Liver (tissue), 9 donors: ENCODE measurements around the gene SMCO3. TPM values are rescaled to one million over a fixed set of nuclear protein-coding genes. Genes with fewer than 3 reads are reported as not detected.

Experiments used
- DNase-seq: peaks from one replicate; pipeline ENCODE4 v3.0.0-alpha.2; 2017; ENCODE audit warnings: low spot score
- H3K27ac ChIP-seq, 2 donors: one replicate each; pipeline ENCODE4 v1.7.0; 2013; ENCODE audit warnings: inconsistent platforms in 2 of 2, low read length in 2 of 2, control low read depth in 1 of 2, low read depth in 1 of 2, mild to moderate bottlenecking in 1 of 2
- H3K27me3 ChIP-seq, 4 donors: one replicate each; pipeline versions ENCODE4 v1.6.1 to v1.7.0; 2013; ENCODE audit warnings: low read length in 3 of 4, inconsistent platforms in 1 of 4, mild to moderate bottlenecking in 1 of 4, moderate library complexity in 1 of 4; ENCODE audit not compliant: control insufficient read depth in 4 of 4, insufficient read depth in 4 of 4
- H3K36me3 ChIP-seq, 4 donors: one replicate each; pipeline versions ENCODE4 v1.6.1 to v1.7.0; 2013; ENCODE audit warnings: low read length in 3 of 4, mild to moderate bottlenecking in 3 of 4, low read depth in 1 of 4, moderate library complexity in 1 of 4; ENCODE audit not compliant: control insufficient read depth in 4 of 4, insufficient read depth in 3 of 4
- H3K4me1 ChIP-seq, 4 donors: one replicate each; pipeline versions ENCODE4 v1.6.1 to v1.7.0; 2013; ENCODE audit warnings: low read length in 3 of 4, mild to moderate bottlenecking in 3 of 4, moderate library complexity in 1 of 4; ENCODE audit not compliant: control insufficient read depth in 4 of 4, insufficient read depth in 4 of 4
- H3K4me3 ChIP-seq, 3 donors: one replicate each; pipeline versions ENCODE4 v1.6.1 to v1.7.0; 2013; ENCODE audit warnings: low read length in 3 of 3, control low read depth in 1 of 3, low read depth in 1 of 3, mild to moderate bottlenecking in 1 of 3
- H3K9ac ChIP-seq, 2 donors: one replicate each; pipeline ENCODE4 v1.7.0; 2013; ENCODE audit warnings: low read length in 2 of 2, mild to moderate bottlenecking in 2 of 2, moderate library complexity in 2 of 2, control low read depth in 1 of 2, low read depth in 1 of 2
- H3K9me3 ChIP-seq, 4 donors: one replicate each; pipeline versions ENCODE4 v1.6.1 to v1.7.0; 2013; ENCODE audit warnings: low read length in 3 of 4; ENCODE audit not compliant: control insufficient read depth in 4 of 4
- EGR1 ChIP-seq, 2 donors: IDR thresholded peaks; 2 replicates each; pipeline ENCODE4 v1.6.1; 2016 to 2018; ENCODE audit warnings: antibody characterized with exemption in 2 of 2, low read depth in 2 of 2
- FOXA1 ChIP-seq: IDR thresholded peaks from 2 replicates; pipeline ENCODE4 v1.6.1; 2016; ENCODE audit warnings: antibody characterized with exemption
- HNF4A ChIP-seq, 2 donors: conservative IDR thresholded peaks; 2 replicates each; pipeline ENCODE4 v1.6.1; 2016; ENCODE audit warnings: antibody characterized with exemption in 2 of 2, mild to moderate bottlenecking in 2 of 2
- HNF4G ChIP-seq: IDR thresholded peaks from 2 replicates; pipeline ENCODE4 v1.6.1; 2016; ENCODE audit warnings: antibody characterized with exemption
- MAX ChIP-seq: IDR thresholded peaks from 2 replicates; pipeline ENCODE4 v1.6.1; 2016; ENCODE audit warnings: antibody characterized with exemption
- NR2F2 ChIP-seq: IDR thresholded peaks from 2 replicates; pipeline ENCODE4 v1.6.1; 2016; ENCODE audit warnings: antibody characterized with exemption
- RAD21 ChIP-seq, 2 donors: IDR thresholded peaks; 2 replicates each; pipeline ENCODE4 v1.6.1; 2016; ENCODE audit warnings: antibody characterized with exemption in 2 of 2, mild to moderate bottlenecking in 2 of 2
- TAF1 ChIP-seq: conservative IDR thresholded peaks from 2 replicates; pipeline ENCODE4 v1.6.1; 2016; ENCODE audit warnings: antibody characterized with exemption, mild to moderate bottlenecking
- YY1 ChIP-seq: IDR thresholded peaks from 2 replicates; pipeline ENCODE4 v1.6.1; 2016; ENCODE audit warnings: antibody characterized with exemption, mild to moderate bottlenecking
- WGBS: extraction: QIAGEN DNeasy Blood & Tissue Kit; methylation state at CpG from one replicate; pipeline ENCODE4 v1.1.7; 2013; 5-methylcytosine and 5-hydroxymethylcytosine counted together
- polyA plus RNA-seq, 2 donors: library from polyadenylated mRNA; stranded (reverse) in 1 of 2; unstranded in 1 of 2; fragments of 200-250 nt in 1 of 2; fragments of >200 nt in 1 of 2; fragmentation: Nextera tagmentation in 1 of 2; extraction: Ambion mirVana in 1 of 2; gene quantifications; one replicate each; pipeline versions ENCODE4 v1.2.1 to v1.2.3, GENCODE V29; 2013 to 2015
- total RNA-seq, 2 donors: library from RNA; depleted of rRNA; stranded (reverse); fragments of >200 nt; gene quantifications; one replicate each; pipeline ENCODE4 v1.2.3, GENCODE V29; 2014
- TF ChIP-seq, protein P1 (sequence below): fragments of 150-350 bp; IDR thresholded peaks from 2 replicates; pipeline ENCODE4 v1.5.1; 2017; ENCODE audit warnings: improper control_type of control experiment, low read depth, low read length; ENCODE audit not compliant: missing input control
- TF ChIP-seq, protein P2 (sequence below): IDR thresholded peaks from 2 replicates; pipeline ENCODE4 v1.6.1; 2016; ENCODE audit warnings: antibody characterized with exemption, mild to moderate bottlenecking
- donor health status: healthy.
- donor health status: healthy.
- donor health status: healthy.
- donor health status: healthy.
- donor health status: healthy.

The SMCO3 gene
- total and polyA plus RNA-seq, 4 donors: 0.17 to 0.93 (median 0.56) TPM

DNA sequence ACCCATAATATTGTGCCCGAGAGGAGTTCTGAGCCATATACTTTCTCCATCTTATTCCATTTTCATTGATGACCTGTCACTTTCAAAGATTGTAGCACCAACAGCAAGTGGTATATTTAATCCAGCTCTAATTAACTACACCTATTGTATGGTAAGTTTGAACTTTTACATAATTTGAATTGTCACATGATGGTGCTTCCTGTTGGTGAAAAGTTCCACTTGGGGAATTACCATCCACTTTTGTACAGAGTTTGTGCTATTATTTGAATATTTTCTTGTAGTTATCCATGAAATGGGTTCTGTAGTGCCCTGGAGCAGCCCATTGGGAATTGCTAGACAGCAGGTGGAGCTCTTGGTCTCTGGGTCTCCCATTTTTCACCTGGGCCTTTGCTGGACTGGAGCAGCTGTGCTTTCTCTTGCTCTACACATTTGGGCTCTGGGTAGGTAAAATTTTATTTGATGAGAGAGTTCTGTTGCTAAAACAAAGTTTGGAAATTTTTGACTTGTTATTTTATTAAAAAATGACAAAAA is 3.0 kb downstream of the SMCO3 start:
- H3K4me3 ChIP-seq: no peak overlapping the region
- DNase-seq: peak; percentile 41
- peaks cover 0 to 14% (median 2%) of the 10 kb centered on the region in 4 donors for H3K4me1 ChIP-seq
- 99% methylated on average over 1 of the region's 1 CpG for WGBS
- no peaks in the 10 kb centered on the region for H3K9me3 ChIP-seq
- peak; percentile 8 for TF ChIP-seq TAF1
- peak; percentile 89 for TF ChIP-seq RAD21 (IDR thresholded peaks at IDR 0.05)
- peak; percentile 49 for TF ChIP-seq YY1
- TF ChIP-seq, protein P1, sequence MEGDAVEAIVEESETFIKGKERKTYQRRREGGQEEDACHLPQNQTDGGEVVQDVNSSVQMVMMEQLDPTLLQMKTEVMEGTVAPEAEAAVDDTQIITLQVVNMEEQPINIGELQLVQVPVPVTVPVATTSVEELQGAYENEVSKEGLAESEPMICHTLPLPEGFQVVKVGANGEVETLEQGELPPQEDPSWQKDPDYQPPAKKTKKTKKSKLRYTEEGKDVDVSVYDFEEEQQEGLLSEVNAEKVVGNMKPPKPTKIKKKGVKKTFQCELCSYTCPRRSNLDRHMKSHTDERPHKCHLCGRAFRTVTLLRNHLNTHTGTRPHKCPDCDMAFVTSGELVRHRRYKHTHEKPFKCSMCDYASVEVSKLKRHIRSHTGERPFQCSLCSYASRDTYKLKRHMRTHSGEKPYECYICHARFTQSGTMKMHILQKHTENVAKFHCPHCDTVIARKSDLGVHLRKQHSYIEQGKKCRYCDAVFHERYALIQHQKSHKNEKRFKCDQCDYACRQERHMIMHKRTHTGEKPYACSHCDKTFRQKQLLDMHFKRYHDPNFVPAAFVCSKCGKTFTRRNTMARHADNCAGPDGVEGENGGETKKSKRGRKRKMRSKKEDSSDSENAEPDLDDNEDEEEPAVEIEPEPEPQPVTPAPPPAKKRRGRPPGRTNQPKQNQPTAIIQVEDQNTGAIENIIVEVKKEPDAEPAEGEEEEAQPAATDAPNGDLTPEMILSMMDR: peak; percentile 63
- TF ChIP-seq MAX: no peak
- TF ChIP-seq EGR1 (IDR thresholded peaks at IDR 0.05; ENCODE audit: low read depth in 2 of 2): no peak
- H3K9ac ChIP-seq: no peak overlapping the region
- H3K36me3 ChIP-seq: no peaks in the 10 kb centered on the region
- no peak overlapping the region for H3K27ac ChIP-seq
- no peaks in the 10 kb centered on the region for H3K27me3 ChIP-seq

- Histone ChIP-seq H3K27ac (peak overlapping the region in 1 of 2 donors; percentile 19), H3K4me3 (peak overlapping the region in 2 of 3 donors; percentile 14 to 28), H3K9ac (no peak overlapping the region), H3K9me3 (no peaks in the 10 kb centered on the region), H3K36me3 (no peaks in the 10 kb centered on the region), H3K27me3 (no peaks in the 10 kb centered on the region), H3K4me1 (peaks cover 0 to 14% (median 2%) of the 10 kb centered on the region in 4 donors)
- TF ChIP-seq HNF4G (no peak), TAF1 (peak; percentile 1)
- WGBS: 60% methylated on average over 5 of the region's 5 CpGs
- no peak for DNase-seq
These were observed 3.6 kb downstream of the SMCO3 start for GRCh38 chr12:14810167-14810952.

- Histone ChIP-seq H3K27ac (peak overlapping the region; percentile 83 to 85), H3K36me3 (peaks cover 0 to 6% (median 4%) of the 10 kb centered on the region in 4 donors), H3K4me1 (peaks cover 4 to 21% (median 11%) of the 10 kb centered on the region in 4 donors), H3K4me3 (peak overlapping the region; percentile 57 to 88 (median 87)), H3K9ac (peak overlapping the region; percentile 78 to 86), H3K27me3 (no peaks in the 10 kb centered on the region), H3K9me3 (no peaks in the 10 kb centered on the region)
- under 1% methylated on average over 12 of the region's 12 CpGs for WGBS
- peak; percentile 1 for TF ChIP-seq TAF1
- TF ChIP-seq, protein P2, sequence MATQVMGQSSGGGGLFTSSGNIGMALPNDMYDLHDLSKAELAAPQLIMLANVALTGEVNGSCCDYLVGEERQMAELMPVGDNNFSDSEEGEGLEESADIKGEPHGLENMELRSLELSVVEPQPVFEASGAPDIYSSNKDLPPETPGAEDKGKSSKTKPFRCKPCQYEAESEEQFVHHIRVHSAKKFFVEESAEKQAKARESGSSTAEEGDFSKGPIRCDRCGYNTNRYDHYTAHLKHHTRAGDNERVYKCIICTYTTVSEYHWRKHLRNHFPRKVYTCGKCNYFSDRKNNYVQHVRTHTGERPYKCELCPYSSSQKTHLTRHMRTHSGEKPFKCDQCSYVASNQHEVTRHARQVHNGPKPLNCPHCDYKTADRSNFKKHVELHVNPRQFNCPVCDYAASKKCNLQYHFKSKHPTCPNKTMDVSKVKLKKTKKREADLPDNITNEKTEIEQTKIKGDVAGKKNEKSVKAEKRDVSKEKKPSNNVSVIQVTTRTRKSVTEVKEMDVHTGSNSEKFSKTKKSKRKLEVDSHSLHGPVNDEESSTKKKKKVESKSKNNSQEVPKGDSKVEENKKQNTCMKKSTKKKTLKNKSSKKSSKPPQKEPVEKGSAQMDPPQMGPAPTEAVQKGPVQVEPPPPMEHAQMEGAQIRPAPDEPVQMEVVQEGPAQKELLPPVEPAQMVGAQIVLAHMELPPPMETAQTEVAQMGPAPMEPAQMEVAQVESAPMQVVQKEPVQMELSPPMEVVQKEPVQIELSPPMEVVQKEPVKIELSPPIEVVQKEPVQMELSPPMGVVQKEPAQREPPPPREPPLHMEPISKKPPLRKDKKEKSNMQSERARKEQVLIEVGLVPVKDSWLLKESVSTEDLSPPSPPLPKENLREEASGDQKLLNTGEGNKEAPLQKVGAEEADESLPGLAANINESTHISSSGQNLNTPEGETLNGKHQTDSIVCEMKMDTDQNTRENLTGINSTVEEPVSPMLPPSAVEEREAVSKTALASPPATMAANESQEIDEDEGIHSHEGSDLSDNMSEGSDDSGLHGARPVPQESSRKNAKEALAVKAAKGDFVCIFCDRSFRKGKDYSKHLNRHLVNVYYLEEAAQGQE: no peak
- TF ChIP-seq, protein P1: no peak
- TF ChIP-seq NR2F2: no peak
- TF ChIP-seq MAX: peak; percentile 14
- no peak for TF ChIP-seq HNF4A (conservative IDR thresholded peaks at IDR 0.05)
- no peak for TF ChIP-seq FOXA1
- no peak for TF ChIP-seq EGR1 (IDR thresholded peaks at IDR 0.05; ENCODE audit: low read depth in 2 of 2)
- DNase-seq: no peak
These were observed 10.2 kb downstream of the SMCO3 start for GRCh38 chr12:14803830-14804160.
